RWPE2 (cell line): Measurements from ENCODE around the gene SNX2.

Experiments
- ATAC-seq: fragments of 200-7000 bp; cut with Tn5 transposase; 3 replicates; pipeline ENCODE4 v1.9.1; 2021; ENCODE audit warnings: low read depth
- DNase-seq: peaks from one replicate; pipeline ENCODE4 v3.0.0-alpha.2; 2020; ENCODE audit warnings: low spot score
- H3K27ac ChIP-seq: fragments of 450-650 bp; 2 replicates; pipeline ENCODE4 v1.5.1; 2017; ENCODE audit warnings: mild to moderate bottlenecking; ENCODE audit not compliant: poor library complexity, severe bottlenecking
- H3K27me3 ChIP-seq: fragments of 250-450 bp; sonication (Bioruptor Pico); 2 replicates; pipeline ENCODE4 v1.5.1; 2021; ENCODE audit warnings: mild to moderate bottlenecking, moderate library complexity; ENCODE audit not compliant: insufficient read depth, poor library complexity, severe bottlenecking
- H3K36me3 ChIP-seq: fragments of 250-450 bp; sonication (Bioruptor Pico); 2 replicates; pipeline ENCODE4 v1.5.1; 2020; ENCODE audit warnings: low read depth, mild to moderate bottlenecking, moderate library complexity
- H3K4me1 ChIP-seq: fragments of 250-450 bp; sonication (Bioruptor Pico); 2 replicates; pipeline ENCODE4 v1.5.1; 2021; ENCODE audit warnings: mild to moderate bottlenecking, moderate library complexity; ENCODE audit not compliant: insufficient read depth, poor library complexity, severe bottlenecking
- H3K4me3 ChIP-seq: fragments of 250-450 bp; sonication (Bioruptor Pico); 2 replicates; pipeline ENCODE4 v1.5.1; 2021; ENCODE audit warnings: mild to moderate bottlenecking, moderate library complexity; ENCODE audit not compliant: severe bottlenecking
- H3K9me3 ChIP-seq: fragments of 250-450 bp; sonication (Bioruptor Pico); 2 replicates; pipeline ENCODE4 v1.5.1; 2021; ENCODE audit warnings: mild to moderate bottlenecking, moderate library complexity; ENCODE audit not compliant: severe bottlenecking
- CTCF ChIP-seq: fragments of 450-650 bp; IDR thresholded peaks from one replicate; pipeline ENCODE4 v1.5.1; 2017; ENCODE audit warnings: mild to moderate bottlenecking, moderate library complexity; ENCODE audit not compliant: poor library complexity, severe bottlenecking

Gene SNX2

GRCh38 chr5:122844910-122845228, 70.0 kb downstream of the SNX2 start:
- H3K27me3 ChIP-seq, result no peaks in the 10 kb centered on the region
- H3K4me3 ChIP-seq, result peak overlapping the region; percentile 96
- ATAC-seq, result peak; percentile 4
- no peaks in the 10 kb centered on the region for H3K9me3 ChIP-seq
- no peak for TF ChIP-seq CTCF
- peaks cover 21% of the 10 kb centered on the region for H3K4me1 ChIP-seq
- H3K36me3 ChIP-seq, result no peaks in the 10 kb centered on the region; the same call in 1 of the 2 replicates
- peak overlapping the region; percentile 97 for H3K27ac ChIP-seq
- no peak for DNase-seq

- H3K9me3 ChIP-seq, result no peaks in the 10 kb centered on the region
- H3K4me1 ChIP-seq, result peaks cover 27% of the 10 kb centered on the region
- H3K36me3 ChIP-seq, result peaks cover 3% of the 10 kb centered on the region
- no peak for TF ChIP-seq CTCF
- ATAC-seq (peak; percentile 66), DNase-seq (peak; percentile 76)
- H3K27me3 ChIP-seq, result no peaks in the 10 kb centered on the region
- peak within 1 kb of the TSS; percentile 97 for H3K27ac ChIP-seq
- peak within 1 kb of the TSS; percentile 96 for H3K4me3 ChIP-seq
Measured at GRCh38 chr5:122845229-122846050, 70.6 kb downstream of the SNX2 start, which contains the start of gene SNX24. Gene SNX24 (plus strand): TSS chr5:122845613. CDS start chr5:122845634, 21 bp downstream.

GRCh38 chr5:122846051-122846550, 71.2 kb downstream of the SNX2 start:
- peaks cover 27% of the 10 kb centered on the region for H3K4me1 ChIP-seq
- H3K36me3 ChIP-seq, result peaks cover 3% of the 10 kb centered on the region
- no peak for TF ChIP-seq CTCF
- no peaks in the 10 kb centered on the region for H3K27me3 ChIP-seq
- H3K27ac ChIP-seq, result peak overlapping the region; percentile 97
- ATAC-seq (peak; percentile 80), DNase-seq (no peak)
- peak overlapping the region; percentile 96 for H3K4me3 ChIP-seq
- H3K9me3 ChIP-seq, result no peaks in the 10 kb centered on the region

GRCh38 chr5:122847687-122848081, 72.8 kb downstream of the SNX2 start:
- no peak for ATAC-seq
- peaks cover 30% of the 10 kb centered on the region for H3K4me1 ChIP-seq

More at GRCh38 chr5:122847687-122848081, 72.8 kb downstream of the SNX2 start:
- no peak for DNase-seq
- H3K27me3 ChIP-seq, result no peaks in the 10 kb centered on the region
- peak overlapping the region; percentile 97 for H3K27ac ChIP-seq
- no peak for TF ChIP-seq CTCF
- H3K36me3 ChIP-seq, result peaks cover 3% of the 10 kb centered on the region
- no peaks in the 10 kb centered on the region for H3K9me3 ChIP-seq
- no peak overlapping the region for H3K4me3 ChIP-seq
